H1 (cell line): ENCODE measurements around the gene CTSW. TPM values are rescaled to one million over a fixed set of nuclear protein-coding genes. Genes with fewer than 3 reads are reported as not detected.
A peak's percentile ranks its signal among the peaks of the same experiment; 100 is the strongest.

Source experiments
- CTCF ChIA-PET: fragments of 300-600 bp; sonication (Branson Sonifier 250); formaldehyde crosslinking; loops from one replicate; lab custom pipeline; 2021; ENCODE audit not compliant: partially characterized antibody; lab: Charles Lee
- POLR2A ChIA-PET: fragments of 300-600 bp; sonication (Branson Sonifier 250); formaldehyde crosslinking; loops from one replicate; lab custom pipeline; 2021; ENCODE audit warnings: inconsistent platforms; ENCODE audit not compliant: partially characterized antibody; lab: Charles Lee
- DNase-seq, 2 experiments: peaks; one replicate each; pipeline versions ENCODE4 v3.0.0 to v3.0.0-alpha.2; 2010 to 2022; ENCODE audit warnings: low spot score in 2 of 2, low read depth in 1 of 2, mixed read lengths in 1 of 2
- FAIRE-seq: peaks from 2 replicates; lab custom pipeline; 2011; peaks lifted over from hg19 to GRCh38; lab: Jason Lieb, UNC
- H2AFZ ChIP-seq: 2 replicates; pipeline ENCODE4 v1.8.1; 2012; ENCODE audit warnings: low read length, inconsistent platforms
- H2AK5ac ChIP-seq: 2 replicates; pipeline ENCODE4 v1.6.1; 2013; ENCODE audit warnings: low read depth, low read length
- H2BK120ac ChIP-seq: replicated peaks from 2 replicates; pipeline ENCODE3; 2013; ENCODE audit warnings: low read depth, low read length, inconsistent platforms
- H2BK12ac ChIP-seq: 2 replicates; pipeline ENCODE4 v1.6.1; 2013; ENCODE audit warnings: low read depth, low read length
- H2BK15ac ChIP-seq: 2 replicates; pipeline ENCODE4 v1.6.1; 2013; ENCODE audit warnings: low read length
- H2BK20ac ChIP-seq: 2 replicates; pipeline ENCODE4 v1.6.1; 2013; ENCODE audit warnings: low read length
- H2BK5ac ChIP-seq: 2 replicates; pipeline ENCODE4 v1.6.1; 2013; ENCODE audit warnings: low read depth, low read length
- H3K14ac ChIP-seq: 2 replicates; pipeline ENCODE4 v1.6.1; 2013; ENCODE audit warnings: inconsistent platforms; ENCODE audit not compliant: insufficient read length
- H3K18ac ChIP-seq: 2 replicates; pipeline ENCODE4 v1.6.1; 2013; ENCODE audit warnings: low read length; ENCODE audit errors: extremely low read depth
- H3K23ac ChIP-seq: 2 replicates; pipeline ENCODE4 v1.6.1; 2013; ENCODE audit warnings: inconsistent platforms; ENCODE audit not compliant: insufficient read length
- H3K23me2 ChIP-seq: 2 replicates; pipeline ENCODE4 v1.6.1; 2013; ENCODE audit warnings: low read depth, low read length
- H3K27ac ChIP-seq: 2 replicates; pipeline ENCODE4 v1.6.1; 2011; ENCODE audit warnings: low read depth, low read length, inconsistent platforms
- H3K27me3 ChIP-seq, 4 experiments: replicated peaks in 1 of 4; 1 replicate in 1 of 4; 2 replicates in 3 of 4; pipeline versions ENCODE4 v1.6.1 to v1.8.1; 2011 to 2013; ENCODE audit warnings: low read length in 3 of 4, mild to moderate bottlenecking in 3 of 4, inconsistent platforms in 2 of 4, mixed read lengths in 2 of 4, moderate library complexity in 1 of 4; ENCODE audit not compliant: control insufficient read depth in 3 of 4, insufficient read depth in 3 of 4; ENCODE audit errors: extremely low read depth in 1 of 4
- H3K36me3 ChIP-seq, 4 experiments: 2 replicates each; pipeline versions ENCODE4 v1.6.1 to v1.8.1; 2011 to 2013; ENCODE audit warnings: mild to moderate bottlenecking in 4 of 4, low read length in 3 of 4, moderate library complexity in 2 of 4, control low read depth in 1 of 4, inconsistent platforms in 1 of 4; ENCODE audit not compliant: insufficient read depth in 4 of 4, control insufficient read depth in 2 of 4
- H3K4ac ChIP-seq: replicated peaks from 2 replicates; pipeline ENCODE3; 2013; ENCODE audit warnings: low read length, low read depth, mixed read lengths, inconsistent platforms; ENCODE audit not compliant: insufficient read length
- H3K4me1 ChIP-seq, 4 experiments: replicated peaks in 1 of 4; 1 replicate in 1 of 4; 2 replicates in 3 of 4; pipeline versions ENCODE4 v1.6.1 to v1.8.1; 2011 to 2013; ENCODE audit warnings: low read length in 3 of 4, inconsistent platforms in 2 of 4, mixed read lengths in 1 of 4; ENCODE audit not compliant: insufficient read depth in 4 of 4, control insufficient read depth in 3 of 4
- H3K4me2 ChIP-seq, 2 experiments: 2 replicates each; pipeline versions ENCODE4 v1.6.1 to v1.8.1; 2011 to 2013; ENCODE audit warnings: low read depth in 2 of 2, low read length in 2 of 2, control low read depth in 1 of 2, inconsistent platforms in 1 of 2, mild to moderate bottlenecking in 1 of 2; ENCODE audit not compliant: insufficient read depth in 1 of 2
- H3K4me3 ChIP-seq, 4 experiments: fragments of 200-600, 300-600 bp in 1 of 4; sonication (generic), shearing (Covaris generic), sonication (Bioruptor Twin) in 1 of 4; 2 replicates each; pipeline versions ENCODE4 v1.5.1 to v1.8.1; 2011 to 2016; ENCODE audit warnings: low read length in 4 of 4, low read depth in 3 of 4, control low read depth in 2 of 4, inconsistent platforms in 2 of 4, mild to moderate bottlenecking in 2 of 4, mixed read lengths in 1 of 4, moderate library complexity in 1 of 4; ENCODE audit not compliant: insufficient read depth in 2 of 4; ENCODE audit errors: extremely low read depth in 1 of 4
- H3K56ac ChIP-seq: replicated peaks from 2 replicates; pipeline ENCODE3; 2013; ENCODE audit warnings: low read depth, mild to moderate bottlenecking, mixed read lengths, low read length, inconsistent platforms; ENCODE audit not compliant: insufficient read length
- H3K79me1 ChIP-seq: 2 replicates; pipeline ENCODE4 v1.6.1; 2013; ENCODE audit warnings: low read depth, low read length, control low read depth
- H3K79me2 ChIP-seq, 2 experiments: 2 replicates each; pipeline versions ENCODE4 v1.6.1 to v1.8.1; 2012 to 2013; ENCODE audit warnings: low read length in 2 of 2, mild to moderate bottlenecking in 2 of 2, inconsistent platforms in 1 of 2; ENCODE audit not compliant: insufficient read depth in 2 of 2, control insufficient read depth in 1 of 2
- H3K9ac ChIP-seq, 4 experiments: replicated peaks in 1 of 4; 1 replicate in 1 of 4; 2 replicates in 3 of 4; pipeline versions ENCODE4 v1.6.1 to v1.8.1; 2011 to 2013; ENCODE audit warnings: low read depth in 3 of 4, low read length in 3 of 4, control low read depth in 2 of 4, mild to moderate bottlenecking in 2 of 4, moderate library complexity in 2 of 4, inconsistent platforms in 1 of 4; ENCODE audit errors: extremely low read depth in 1 of 4
- H3K9me3 ChIP-seq, 2 experiments: 2 replicates each; pipeline versions ENCODE4 v1.6.1 to v1.8.1; 2012 to 2013; ENCODE audit warnings: mild to moderate bottlenecking in 2 of 2, moderate library complexity in 2 of 2, control low read depth in 1 of 2, inconsistent platforms in 1 of 2, low read depth in 1 of 2, low read length in 1 of 2, mixed read lengths in 1 of 2; ENCODE audit not compliant: insufficient read depth in 2 of 2
- H4K20me1 ChIP-seq, 2 experiments: replicated peaks in 1 of 2; 2 replicates each; pipeline versions ENCODE3 to v1.8.1; 2011 to 2013; ENCODE audit warnings: inconsistent platforms in 2 of 2, low read length in 2 of 2, mild to moderate bottlenecking in 1 of 2; ENCODE audit not compliant: insufficient read depth in 2 of 2, control insufficient read depth in 1 of 2
- H4K5ac ChIP-seq: 2 replicates; pipeline ENCODE4 v1.6.1; 2013; ENCODE audit warnings: low read length, low read depth, mixed read lengths, inconsistent platforms; ENCODE audit not compliant: insufficient read length
- H4K8ac ChIP-seq: 2 replicates; pipeline ENCODE4 v1.8.0; 2013; ENCODE audit warnings: mild to moderate bottlenecking, moderate library complexity, low read length, inconsistent platforms; ENCODE audit not compliant: insufficient read depth; ENCODE audit errors: extremely low read depth
- H4K91ac ChIP-seq: replicated peaks from 2 replicates; pipeline ENCODE3; 2013; ENCODE audit warnings: low read length, mixed read lengths, inconsistent platforms; ENCODE audit not compliant: insufficient read length
- EP300 ChIP-seq, 2 experiments: IDR thresholded peaks; 1 replicate in 1 of 2; 2 replicates in 1 of 2; pipeline ENCODE4 v1.6.1; 2011 to 2012; ENCODE audit warnings: low read depth in 2 of 2, low read length in 2 of 2, mild to moderate bottlenecking in 2 of 2, borderline replicate concordance in 1 of 2, inconsistent platforms in 1 of 2, moderate library complexity in 1 of 2
- WGBS, 2 experiments: shearing (Covaris generic) in 1 of 2; methylation state at CpG; one replicate each; pipeline versions ENCODE4 v1.1.6 to v1.1.7; 2013 to 2015; ENCODE audit warnings: low lambda C conversion rate in 2 of 2, mixed read lengths in 2 of 2, inconsistent platforms in 1 of 2, low coverage in 1 of 2, missing lambda C conversion rate in 1 of 2; ENCODE audit not compliant: insufficient replicate concordance in 2 of 2, insufficient coverage in 1 of 2, insufficient read length in 1 of 2; ENCODE audit errors: extremely low coverage in 1 of 2, missing lambda C conversion rate in 1 of 2; 5-methylcytosine and 5-hydroxymethylcytosine counted together
- polyA plus RNA-seq, 7 experiments: library from polyadenylated mRNA; depleted of rRNA in 3 of 7; stranded (reverse) in 5 of 7; unstranded in 2 of 7; fragments of >200 nt in 5 of 7; fragments of 200-250 nt in 2 of 7; gene quantifications; 1 replicate in 5 of 7; 2 replicates in 1 of 7; 4 replicates in 1 of 7; pipeline versions ENCODE4 v1.2.1 to v1.2.3, GENCODE V29; 2011 to 2013; ENCODE audit warnings: missing spikeins in 2 of 7, mixed read lengths in 2 of 7
- total RNA-seq: library from RNA; stranded (reverse); fragmentation: NEBNext Ultra II Directional; extraction: Animal tissue kit (Norgen Biotek cat#: 25700); gene quantifications from 2 replicates; pipeline ENCODE4 v1.2.1, GENCODE V29; 2021

The CTSW gene
- total and polyA plus RNA-seq, 2 of the 8 experiments (the other 6 are each of a cell fraction or from before 2014, with no cell fraction given) = not detected

DNA sequence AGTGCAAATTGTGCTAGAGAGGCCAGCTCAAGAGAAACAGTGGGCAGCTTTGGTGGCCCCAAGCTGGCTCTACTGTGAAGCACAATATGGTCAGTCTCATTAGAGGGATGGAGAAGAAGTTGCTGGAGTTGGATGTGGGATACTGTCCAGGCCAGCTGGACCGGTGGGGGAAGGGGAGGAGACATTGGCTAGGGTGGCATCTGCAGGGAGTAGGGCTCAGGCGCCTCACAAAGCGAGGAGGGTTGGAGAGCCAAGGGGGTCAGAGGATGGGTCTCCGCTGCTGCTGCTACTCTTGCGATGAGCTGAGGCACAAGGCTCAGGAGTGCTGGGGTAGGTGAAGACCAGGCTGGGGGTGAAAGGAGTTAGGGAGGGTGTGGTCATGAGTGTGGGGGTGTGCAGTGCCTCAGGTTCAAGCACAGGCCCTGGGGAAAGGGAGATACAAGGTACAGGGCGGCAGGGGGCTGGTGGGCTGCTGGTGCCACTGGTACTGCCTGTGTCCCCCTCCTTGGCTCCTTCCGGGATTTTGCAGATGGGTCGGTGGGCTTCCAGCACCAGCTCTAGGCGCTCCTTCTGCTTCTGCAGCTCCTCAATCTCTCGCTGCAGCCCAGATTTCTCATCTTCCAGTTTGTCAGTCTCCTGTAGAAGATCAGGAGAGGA lies 13.2 kb downstream of the CTSW start:
- Histone ChIP-seq H3K23ac (no peak overlapping the region), H3K27me3 (peaks cover 0 to 14% (median 8%) of the 10 kb centered on the region in 4 experiments; a peak in 6 of 7 replicates), H3K4me3 (peak overlapping the region in 1 of 4 experiments; percentile 82; a peak in 1 of 8 replicates), H4K91ac (no peak overlapping the region), H2BK5ac (no peak overlapping the region), H3K4ac (no peak overlapping the region), H2AFZ (no peak overlapping the region), H3K14ac (no peak overlapping the region), H3K79me2 (no peaks in the 10 kb centered on the region), H3K18ac (no peak overlapping the region), H3K27ac (no peak overlapping the region), H2BK20ac (no peak overlapping the region), H3K9me3 (no peaks in the 10 kb centered on the region), H2AK5ac (no peak overlapping the region), H3K79me1 (no peaks in the 10 kb centered on the region; the same call in 1 of the 2 replicates), H2BK12ac (no peak overlapping the region), H3K56ac (no peak overlapping the region), H3K36me3 (no peaks in the 10 kb centered on the region), H3K4me2 (peak overlapping the region; percentile 9 to 94; a peak in 2 of 4 replicates), H3K9ac (no peak overlapping the region), H2BK120ac (no peak overlapping the region), H4K20me1 (peaks cover 0 to 4% of the 10 kb centered on the region in 2 experiments), H4K5ac (no peak overlapping the region), H4K8ac (no peak overlapping the region; the same call in 1 of the 2 replicates), H2BK15ac (peak overlapping the region; percentile 88; the same call in 1 of the 2 replicates), H3K23me2 (peaks cover 20% of the 10 kb centered on the region), H3K4me1 (peaks cover 0 to 28% (median 8%) of the 10 kb centered on the region in 4 experiments; a peak in 5 of 7 replicates)
- WGBS, 2 experiments = 93% methylated on average over 10 of the region's 10 CpGs; no CpG with 5 or more reads in 1 of the 2 experiments
- CTCF ChIA-PET = interaction anchor here (0.6 to 19.6 kb wide), 15 partner anchors 7 to 307 kb away, joined by 3 to 283 read pairs (median 30); partner anchors contain the start of genes AP5B1, C11orf68, CFL1 and EFEMP2
- no peak for FAIRE-seq
- DNase-seq = no peak
- no peak for TF ChIP-seq EP300 (IDR thresholded peaks at IDR 0.05; ENCODE audit: borderline replicate concordance in 1 of 2, low read depth in 2 of 2, low read length in 2 of 2)
- POLR2A ChIA-PET = interaction anchor here (0.8 to 39.7 kb wide), 8 partner anchors 7 to 172 kb away, joined by 3 to 1071 read pairs (median 11); partner anchors contain the start of genes C11orf68, CFL1, EFEMP2 and FOSL1
